Measurements from ENCODE around the gene PPIL4. TPM values are rescaled to one million over a fixed set of nuclear protein-coding genes. Genes with fewer than 3 reads are reported as not detected.

Gene PPIL4
- total and polyA plus RNA-seq, 2 of the 13 experiments (the other 11 are each of a cell fraction or from before 2014, with no cell fraction given) = 5.5 to 46.0 TPM

DNA sequence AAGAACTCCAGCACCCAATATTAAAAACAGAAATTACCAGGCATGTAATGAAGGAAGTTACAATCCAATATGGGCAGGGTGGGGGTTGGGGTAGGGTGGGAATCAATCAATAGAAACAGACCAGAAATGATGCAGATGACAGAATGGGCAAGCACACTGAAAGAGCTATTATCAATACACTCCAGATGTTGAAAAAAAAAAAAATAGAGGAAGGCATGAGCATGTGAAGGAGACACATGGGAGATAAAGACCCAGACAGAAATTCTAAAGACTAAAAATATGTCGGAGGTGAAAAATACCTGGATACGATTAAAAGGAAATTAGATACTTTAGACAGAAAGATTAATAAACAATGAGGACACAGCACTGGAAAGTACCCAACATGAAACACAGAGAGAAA, 42.0 kb downstream of the PPIL4 start:
- no peak overlapping the region for H3K27ac ChIP-seq (ENCODE audit: extremely low read length, insufficient read depth, low read length)
- FAIRE-seq = no peak
- ChIA-PET POLR2A (interaction anchor here (0.9 to 1.5 kb wide), 2 partner anchors 11 to 18 kb away, joined by 3 to 4 read pairs; no protein-coding TSS in a partner anchor), CTCF (ENCODE audit: low intra/inter-chr PET ratio, low total read pairs) (no interaction called here)
- no peak overlapping the region for H3K9ac ChIP-seq (ENCODE audit: insufficient read depth, low read depth, low read length)
- no peaks in the 10 kb centered on the region for H3K9me3 ChIP-seq (ENCODE audit: low read length)
- H3K36me3 ChIP-seq (replicated peaks in 1 of 2; ENCODE audit: control insufficient read depth in 1 of 2, insufficient read depth in 2 of 2, low read length in 2 of 2) = peaks cover 6 to 21% of the 10 kb centered on the region in 2 experiments
- no peak for DNase-seq (ENCODE audit: low spot score)
- WGBS (ENCODE audit: low lambda C conversion rate) = 98% methylated on average over 2 of the region's 2 CpGs
- no peak for ATAC-seq
- no peaks in the 10 kb centered on the region for H4K20me1 ChIP-seq (ENCODE audit: insufficient read depth, low read length)
- no peaks in the 10 kb centered on the region for H3K27me3 ChIP-seq (ENCODE audit: control insufficient read depth in 1 of 2, insufficient read depth in 2 of 2, low read length in 2 of 2)
- no peak overlapping the region for H3K4me3 ChIP-seq (replicated peaks in 1 of 3; ENCODE audit: insufficient read depth in 1 of 3, low read depth in 2 of 3, low read length in 3 of 3)
- H2AFZ ChIP-seq (ENCODE audit: low read length) = no peak overlapping the region
- no peaks in the 10 kb centered on the region for H3K79me2 ChIP-seq (ENCODE audit: insufficient read depth, low read length)
- no TSS peak for BruUV-seq (replicated peaks)
- H3K4me2 ChIP-seq (ENCODE audit: low read depth, low read length) = no peak overlapping the region
- in situ Hi-C loops (cut with HindIII; ENCODE audit: extremely low pct_ligation_motif_present, low pct_unique_long_range_greater_than_20kb) = no loop called here
- peaks cover 6% of the 10 kb centered on the region for H3K4me1 ChIP-seq (ENCODE audit: insufficient read depth, low read length)
- intact Hi-C loops (cut with micrococcal nuclease; ENCODE audit: unreplicated experiment) = no loop called here
- TF ChIP-seq CBX2 (IDR thresholded peaks at IDR 0.05; ENCODE audit: low read depth, low read length) = no peak
- TF ChIP-seq CBX2 (CRISPR knock-in tag; IDR thresholded peaks at IDR 0.05; ENCODE audit: low read depth) = no peak
- TF ChIP-seq, protein P1, sequence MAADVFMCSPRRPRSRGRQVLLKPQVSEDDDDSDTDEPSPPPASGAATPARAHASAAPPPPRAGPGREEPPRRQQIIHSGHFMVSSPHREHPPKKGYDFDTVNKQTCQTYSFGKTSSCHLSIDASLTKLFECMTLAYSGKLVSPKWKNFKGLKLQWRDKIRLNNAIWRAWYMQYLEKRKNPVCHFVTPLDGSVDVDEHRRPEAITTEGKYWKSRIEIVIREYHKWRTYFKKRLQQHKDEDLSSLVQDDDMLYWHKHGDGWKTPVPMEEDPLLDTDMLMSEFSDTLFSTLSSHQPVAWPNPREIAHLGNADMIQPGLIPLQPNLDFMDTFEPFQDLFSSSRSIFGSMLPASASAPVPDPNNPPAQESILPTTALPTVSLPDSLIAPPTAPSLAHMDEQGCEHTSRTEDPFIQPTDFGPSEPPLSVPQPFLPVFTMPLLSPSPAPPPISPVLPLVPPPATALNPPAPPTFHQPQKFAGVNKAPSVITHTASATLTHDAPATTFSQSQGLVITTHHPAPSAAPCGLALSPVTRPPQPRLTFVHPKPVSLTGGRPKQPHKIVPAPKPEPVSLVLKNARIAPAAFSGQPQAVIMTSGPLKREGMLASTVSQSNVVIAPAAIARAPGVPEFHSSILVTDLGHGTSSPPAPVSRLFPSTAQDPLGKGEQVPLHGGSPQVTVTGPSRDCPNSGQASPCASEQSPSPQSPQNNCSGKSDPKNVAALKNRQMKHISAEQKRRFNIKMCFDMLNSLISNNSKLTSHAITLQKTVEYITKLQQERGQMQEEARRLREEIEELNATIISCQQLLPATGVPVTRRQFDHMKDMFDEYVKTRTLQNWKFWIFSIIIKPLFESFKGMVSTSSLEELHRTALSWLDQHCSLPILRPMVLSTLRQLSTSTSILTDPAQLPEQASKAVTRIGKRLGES (CRISPR knock-in tag; IDR thresholded peaks at IDR 0.05; ENCODE audit: borderline replicate concordance) = no peak
- TF ChIP-seq POLR2AphosphoS2 (IDR thresholded peaks at IDR 0.05; ENCODE audit: low read depth, low read length) = no peak
- TF ChIP-seq HNRNPUL1 (IDR thresholded peaks at IDR 0.05; ENCODE audit: low read depth, low read length) = no peak
- TF ChIP-seq, protein P2, sequence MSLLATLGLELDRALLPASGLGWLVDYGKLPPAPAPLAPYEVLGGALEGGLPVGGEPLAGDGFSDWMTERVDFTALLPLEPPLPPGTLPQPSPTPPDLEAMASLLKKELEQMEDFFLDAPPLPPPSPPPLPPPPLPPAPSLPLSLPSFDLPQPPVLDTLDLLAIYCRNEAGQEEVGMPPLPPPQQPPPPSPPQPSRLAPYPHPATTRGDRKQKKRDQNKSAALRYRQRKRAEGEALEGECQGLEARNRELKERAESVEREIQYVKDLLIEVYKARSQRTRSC (CRISPR knock-in tag; IDR thresholded peaks at IDR 0.05; ENCODE audit: low read depth) = no peak
- no peak for TF ChIP-seq KDM4B (CRISPR knock-in tag; IDR thresholded peaks at IDR 0.05)
- TF ChIP-seq HDAC1 (CRISPR knock-in tag; IDR thresholded peaks at IDR 0.05) = no peak
- no peak for TF ChIP-seq ZNF746 (CRISPR knock-in tag; IDR thresholded peaks at IDR 0.05)
- TF ChIP-seq CC2D1A (CRISPR knock-in tag; IDR thresholded peaks at IDR 0.05) = no peak
- TF ChIP-seq NAIF1 (CRISPR knock-in tag; IDR thresholded peaks at IDR 0.05; ENCODE audit: borderline replicate concordance) = no peak
- TF ChIP-seq, protein P3, sequence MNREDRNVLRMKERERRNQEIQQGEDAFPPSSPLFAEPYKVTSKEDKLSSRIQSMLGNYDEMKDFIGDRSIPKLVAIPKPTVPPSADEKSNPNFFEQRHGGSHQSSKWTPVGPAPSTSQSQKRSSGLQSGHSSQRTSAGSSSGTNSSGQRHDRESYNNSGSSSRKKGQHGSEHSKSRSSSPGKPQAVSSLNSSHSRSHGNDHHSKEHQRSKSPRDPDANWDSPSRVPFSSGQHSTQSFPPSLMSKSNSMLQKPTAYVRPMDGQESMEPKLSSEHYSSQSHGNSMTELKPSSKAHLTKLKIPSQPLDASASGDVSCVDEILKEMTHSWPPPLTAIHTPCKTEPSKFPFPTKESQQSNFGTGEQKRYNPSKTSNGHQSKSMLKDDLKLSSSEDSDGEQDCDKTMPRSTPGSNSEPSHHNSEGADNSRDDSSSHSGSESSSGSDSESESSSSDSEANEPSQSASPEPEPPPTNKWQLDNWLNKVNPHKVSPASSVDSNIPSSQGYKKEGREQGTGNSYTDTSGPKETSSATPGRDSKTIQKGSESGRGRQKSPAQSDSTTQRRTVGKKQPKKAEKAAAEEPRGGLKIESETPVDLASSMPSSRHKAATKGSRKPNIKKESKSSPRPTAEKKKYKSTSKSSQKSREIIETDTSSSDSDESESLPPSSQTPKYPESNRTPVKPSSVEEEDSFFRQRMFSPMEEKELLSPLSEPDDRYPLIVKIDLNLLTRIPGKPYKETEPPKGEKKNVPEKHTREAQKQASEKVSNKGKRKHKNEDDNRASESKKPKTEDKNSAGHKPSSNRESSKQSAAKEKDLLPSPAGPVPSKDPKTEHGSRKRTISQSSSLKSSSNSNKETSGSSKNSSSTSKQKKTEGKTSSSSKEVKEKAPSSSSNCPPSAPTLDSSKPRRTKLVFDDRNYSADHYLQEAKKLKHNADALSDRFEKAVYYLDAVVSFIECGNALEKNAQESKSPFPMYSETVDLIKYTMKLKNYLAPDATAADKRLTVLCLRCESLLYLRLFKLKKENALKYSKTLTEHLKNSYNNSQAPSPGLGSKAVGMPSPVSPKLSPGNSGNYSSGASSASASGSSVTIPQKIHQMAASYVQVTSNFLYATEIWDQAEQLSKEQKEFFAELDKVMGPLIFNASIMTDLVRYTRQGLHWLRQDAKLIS (CRISPR knock-in tag; IDR thresholded peaks at IDR 0.05) = no peak
- TF ChIP-seq, protein P4, sequence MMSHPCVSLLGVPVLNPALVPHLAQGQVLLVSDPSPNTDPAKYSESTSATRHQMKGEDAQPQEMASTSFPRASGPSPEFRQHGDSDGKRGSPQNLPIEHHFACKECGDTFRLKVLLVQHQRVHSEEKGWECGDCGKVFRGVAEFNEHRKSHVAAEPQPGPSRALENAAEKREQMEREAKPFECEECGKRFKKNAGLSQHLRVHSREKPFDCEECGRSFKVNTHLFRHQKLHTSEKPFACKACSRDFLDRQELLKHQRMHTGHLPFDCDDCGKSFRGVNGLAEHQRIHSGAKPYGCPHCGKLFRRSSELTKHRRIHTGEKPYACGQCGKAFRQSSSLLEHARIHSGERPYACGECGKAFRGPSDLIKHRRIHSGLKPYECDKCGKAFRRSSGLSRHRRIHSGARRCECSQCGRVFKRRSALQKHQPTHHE (CRISPR knock-in tag; IDR thresholded peaks at IDR 0.05; ENCODE audit: borderline replicate concordance) = no peak
- no peak for TF ChIP-seq ZNF431 (CRISPR knock-in tag; IDR thresholded peaks at IDR 0.05; ENCODE audit: borderline replicate concordance, low read depth)
- TF ChIP-seq, protein P5, sequence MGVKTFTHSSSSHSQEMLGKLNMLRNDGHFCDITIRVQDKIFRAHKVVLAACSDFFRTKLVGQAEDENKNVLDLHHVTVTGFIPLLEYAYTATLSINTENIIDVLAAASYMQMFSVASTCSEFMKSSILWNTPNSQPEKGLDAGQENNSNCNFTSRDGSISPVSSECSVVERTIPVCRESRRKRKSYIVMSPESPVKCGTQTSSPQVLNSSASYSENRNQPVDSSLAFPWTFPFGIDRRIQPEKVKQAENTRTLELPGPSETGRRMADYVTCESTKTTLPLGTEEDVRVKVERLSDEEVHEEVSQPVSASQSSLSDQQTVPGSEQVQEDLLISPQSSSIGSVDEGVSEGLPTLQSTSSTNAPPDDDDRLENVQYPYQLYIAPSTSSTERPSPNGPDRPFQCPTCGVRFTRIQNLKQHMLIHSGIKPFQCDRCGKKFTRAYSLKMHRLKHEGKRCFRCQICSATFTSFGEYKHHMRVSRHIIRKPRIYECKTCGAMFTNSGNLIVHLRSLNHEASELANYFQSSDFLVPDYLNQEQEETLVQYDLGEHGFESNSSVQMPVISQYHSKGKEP (CRISPR knock-in tag; IDR thresholded peaks at IDR 0.05) = no peak
